EL (cell line): ENCODE data around the gene C10orf67.
"Not testable (repeated sequence)": the region's sequence is repeated elsewhere in the genome, so short reads cannot be mapped to it uniquely, and the experiment has no call there.

Experiments
- DNase-seq: peaks from one replicate; pipeline ENCODE4 v3.0.0-alpha.2; 2016

Gene C10orf67

GRCh38 chr10:23263441-23264164 lies 81.0 kb downstream of the C10orf67 start:
- DNase-seq: no peak

- no peak for DNase-seq
Measured at GRCh38 chr10:23262928-23263327, 81.7 kb downstream of the C10orf67 start.

- no peak for DNase-seq
Measured at GRCh38 chr10:23258516-23258915, 86.1 kb downstream of the C10orf67 start.

- no peak for DNase-seq
Measured at GRCh38 chr10:23253780-23254179, 90.8 kb downstream of the C10orf67 start.

GRCh38 chr10:23252859-23253258 lies 91.7 kb downstream of the C10orf67 start:
- not testable (repeated sequence) for DNase-seq

- DNase-seq: not testable (repeated sequence)
Measured at GRCh38 chr10:23241779-23242178, 102.8 kb downstream of the C10orf67 start.

GRCh38 chr10:23238015-23238414 lies 106.6 kb downstream of the C10orf67 start:
- no peak for DNase-seq

- no peak for DNase-seq
Measured at GRCh38 chr10:23230582-23230981, 114.0 kb downstream of the C10orf67 start.

- DNase-seq: no peak
Measured at GRCh38 chr10:23217471-23217870, 127.1 kb downstream of the C10orf67 start.

GRCh38 chr10:23205972-23206642 lies 138.5 kb downstream of the C10orf67 start:
- no peak for DNase-seq

- no peak for DNase-seq
Measured at GRCh38 chr10:23204773-23205172, 139.8 kb downstream of the C10orf67 start.

- DNase-seq: no peak
Measured at GRCh38 chr10:23203369-23204325, 140.9 kb downstream of the C10orf67 start.

GRCh38 chr10:23202779-23203178 lies 141.8 kb downstream of the C10orf67 start:
- DNase-seq: no peak

- no peak for DNase-seq
Measured at GRCh38 chr10:23201837-23202236, 142.8 kb downstream of the C10orf67 start.

- no peak for DNase-seq
Measured at GRCh38 chr10:23200997-23201652, 143.5 kb downstream of the C10orf67 start.

GRCh38 chr10:23200586-23200985 lies 144.0 kb downstream of the C10orf67 start:
- DNase-seq: no peak

GRCh38 chr10:23199768-23200511 lies 144.7 kb downstream of the C10orf67 start:
- DNase-seq: no peak

GRCh38 chr10:23198940-23199767 lies 145.4 kb downstream of the C10orf67 start:
- DNase-seq: no peak

GRCh38 chr10:23198610-23198939 lies 146.0 kb downstream of the C10orf67 start:
- no peak for DNase-seq

GRCh38 chr10:23197416-23197861 lies 147.2 kb downstream of the C10orf67 start:
- DNase-seq: no peak

GRCh38 chr10:23196915-23197314 lies 147.7 kb downstream of the C10orf67 start:
- no peak for DNase-seq
